ENCODE measurements around the gene RAP1GDS1. TPM values are rescaled to one million over a fixed set of nuclear protein-coding genes. Genes with fewer than 3 reads are reported as not detected.

The RAP1GDS1 gene
- total RNA-seq, 4 donors from 2014 or later, result 40.5 to 61.4 (median 54.1) TPM

- DNase-seq (ENCODE audit: low spot score in 2 of 2), result no peak
- 71 to 74% methylated on average over 2 of the region's 2 CpGs for WGBS, 2 donors
- no peak overlapping the region for H3K4me3 ChIP-seq
- TF ChIP-seq CTCF (IDR thresholded peaks at IDR 0.05) (no peak), EP300 (IDR thresholded peaks at IDR 0.05) (no peak), POLR2A (IDR thresholded peaks at IDR 0.05) (no peak)
- no peak overlapping the region for H3K27ac ChIP-seq
- no peaks in the 10 kb centered on the region for H3K4me1 ChIP-seq
- H3K27me3 ChIP-seq, result no peaks in the 10 kb centered on the region
- no peaks in the 10 kb centered on the region for H3K36me3 ChIP-seq
- no peaks in the 10 kb centered on the region for H3K9me3 ChIP-seq
Measured at GRCh38 chr4:98385831-98386230, 124.6 kb downstream of the RAP1GDS1 start.

DNA sequence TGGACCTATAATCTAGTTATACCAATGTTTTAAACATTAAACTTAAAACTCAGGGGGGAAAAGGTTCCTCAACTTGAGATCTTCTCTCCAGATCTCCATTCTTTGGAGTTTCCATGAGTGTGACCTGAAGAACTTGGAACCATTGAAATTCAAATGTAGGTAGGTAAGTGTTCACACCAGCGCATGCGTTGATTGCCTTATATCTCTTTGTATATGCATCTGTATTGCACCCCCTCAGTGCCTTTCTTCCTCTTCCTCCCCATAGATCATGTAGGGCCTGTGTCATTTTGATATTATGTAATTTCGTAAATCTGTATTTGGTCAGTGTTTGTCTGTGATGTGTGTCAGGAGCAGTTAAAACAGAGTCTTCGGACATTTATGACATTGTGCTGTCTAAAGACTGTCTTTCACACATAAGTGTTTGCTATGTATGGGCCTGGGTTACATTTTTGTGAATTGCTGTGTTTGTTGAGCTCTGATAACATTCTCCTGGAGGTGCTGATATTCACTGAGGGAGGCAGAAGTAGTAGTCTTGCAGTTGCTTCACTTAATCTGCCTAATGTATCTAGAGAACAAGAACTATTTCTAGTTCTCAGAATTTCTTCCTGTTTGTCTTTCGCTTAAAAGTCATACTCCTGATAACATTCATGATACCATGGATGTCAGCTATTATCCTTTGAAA is 126.3 kb downstream of the RAP1GDS1 start:
- Histone ChIP-seq H3K9me3 (no peaks in the 10 kb centered on the region), H3K27me3 (no peaks in the 10 kb centered on the region), H3K27ac (no peak overlapping the region), H3K4me3 (no peak overlapping the region), H3K4me1 (no peaks in the 10 kb centered on the region), H3K36me3 (peaks cover 0 to 3% (median 0%) of the 10 kb centered on the region in 3 donors)
- WGBS, 2 donors, result 95 to 96% methylated on average over 5 of the region's 5 CpGs
- DNase-seq (ENCODE audit: low spot score in 2 of 2), result no peak
- TF ChIP-seq POLR2A (IDR thresholded peaks at IDR 0.05) (no peak), CTCF (IDR thresholded peaks at IDR 0.05) (no peak), EP300 (IDR thresholded peaks at IDR 0.05) (no peak)

- H3K9me3 ChIP-seq, result peaks cover 0 to 2% (median 0%) of the 10 kb centered on the region in 4 donors
- TF ChIP-seq CTCF (IDR thresholded peaks at IDR 0.05) (no peak), EP300 (IDR thresholded peaks at IDR 0.05) (no peak), POLR2A (IDR thresholded peaks at IDR 0.05) (no peak)
- no peak for DNase-seq (ENCODE audit: low spot score in 2 of 2)
- no peaks in the 10 kb centered on the region for H3K27me3 ChIP-seq
- no peak overlapping the region for H3K4me3 ChIP-seq
- no peak overlapping the region for H3K27ac ChIP-seq
- H3K4me1 ChIP-seq, result no peaks in the 10 kb centered on the region
- peaks cover 0 to 31% (median 0%) of the 10 kb centered on the region in 3 donors for H3K36me3 ChIP-seq
- WGBS, 2 donors, result 88 to 100% methylated on average over 1 of the region's 1 CpG
Measured at GRCh38 chr4:98394134-98394533, 132.9 kb downstream of the RAP1GDS1 start.

GRCh38 chr4:98399915-98400314 is 138.7 kb downstream of the RAP1GDS1 start:
- WGBS, 2 donors, result 88 to 100% methylated on average over 1 of the region's 1 CpG
- peaks cover 0 to 6% (median 0%) of the 10 kb centered on the region in 4 donors for H3K9me3 ChIP-seq
- DNase-seq (ENCODE audit: low spot score in 2 of 2), result no peak

More at GRCh38 chr4:98399915-98400314, 138.7 kb downstream of the RAP1GDS1 start:
- H3K27ac ChIP-seq, result no peak overlapping the region
- no peak overlapping the region for H3K4me3 ChIP-seq
- no peaks in the 10 kb centered on the region for H3K27me3 ChIP-seq
- TF ChIP-seq CTCF (IDR thresholded peaks at IDR 0.05) (no peak), POLR2A (IDR thresholded peaks at IDR 0.05) (no peak), EP300 (IDR thresholded peaks at IDR 0.05) (no peak)
- peaks cover 0 to 29% (median 0%) of the 10 kb centered on the region in 3 donors for H3K36me3 ChIP-seq
- no peaks in the 10 kb centered on the region for H3K4me1 ChIP-seq
